Measurements from ENCODE around the gene TRMU.
A peak's percentile ranks its signal among the peaks of the same experiment; 100 is the strongest.

TRMU gene, protein sequence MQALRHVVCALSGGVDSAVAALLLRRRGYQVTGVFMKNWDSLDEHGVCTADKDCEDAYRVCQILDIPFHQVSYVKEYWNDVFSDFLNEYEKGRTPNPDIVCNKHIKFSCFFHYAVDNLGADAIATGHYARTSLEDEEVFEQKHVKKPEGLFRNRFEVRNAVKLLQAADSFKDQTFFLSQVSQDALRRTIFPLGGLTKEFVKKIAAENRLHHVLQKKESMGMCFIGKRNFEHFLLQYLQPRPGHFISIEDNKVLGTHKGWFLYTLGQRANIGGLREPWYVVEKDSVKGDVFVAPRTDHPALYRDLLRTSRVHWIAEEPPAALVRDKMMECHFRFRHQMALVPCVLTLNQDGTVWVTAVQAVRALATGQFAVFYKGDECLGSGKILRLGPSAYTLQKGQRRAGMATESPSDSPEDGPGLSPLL

GRCh38 chr22:46335201-46336118 lies at the start of gene TRMU:
TSS of gene TRMU (plus strand) at chr22:46335714. CDS start at chr22:46335765, 51 bp downstream.
- DNase-seq = peak; percentile 88

DNA sequence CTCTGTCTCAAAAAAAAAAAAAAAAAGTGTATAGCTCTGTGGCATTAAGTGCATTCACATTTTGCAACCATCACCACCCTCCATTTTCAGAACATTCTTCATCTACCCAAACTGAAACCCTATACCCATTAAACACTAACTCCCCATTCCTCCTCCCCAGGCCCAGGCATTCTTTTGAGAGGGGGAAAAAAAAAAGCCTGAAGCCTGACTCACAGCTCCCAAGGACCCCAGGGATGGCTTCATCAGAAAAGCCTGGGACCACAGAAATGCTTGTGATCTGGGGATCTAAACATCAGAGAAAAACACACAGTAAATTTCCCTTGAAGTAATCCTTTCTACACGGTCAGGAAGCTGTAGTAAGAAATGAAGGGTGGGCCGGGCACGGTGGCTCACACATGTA lies 49.5 kb upstream of the TRMU start:
- DNase-seq = no peak

DNA sequence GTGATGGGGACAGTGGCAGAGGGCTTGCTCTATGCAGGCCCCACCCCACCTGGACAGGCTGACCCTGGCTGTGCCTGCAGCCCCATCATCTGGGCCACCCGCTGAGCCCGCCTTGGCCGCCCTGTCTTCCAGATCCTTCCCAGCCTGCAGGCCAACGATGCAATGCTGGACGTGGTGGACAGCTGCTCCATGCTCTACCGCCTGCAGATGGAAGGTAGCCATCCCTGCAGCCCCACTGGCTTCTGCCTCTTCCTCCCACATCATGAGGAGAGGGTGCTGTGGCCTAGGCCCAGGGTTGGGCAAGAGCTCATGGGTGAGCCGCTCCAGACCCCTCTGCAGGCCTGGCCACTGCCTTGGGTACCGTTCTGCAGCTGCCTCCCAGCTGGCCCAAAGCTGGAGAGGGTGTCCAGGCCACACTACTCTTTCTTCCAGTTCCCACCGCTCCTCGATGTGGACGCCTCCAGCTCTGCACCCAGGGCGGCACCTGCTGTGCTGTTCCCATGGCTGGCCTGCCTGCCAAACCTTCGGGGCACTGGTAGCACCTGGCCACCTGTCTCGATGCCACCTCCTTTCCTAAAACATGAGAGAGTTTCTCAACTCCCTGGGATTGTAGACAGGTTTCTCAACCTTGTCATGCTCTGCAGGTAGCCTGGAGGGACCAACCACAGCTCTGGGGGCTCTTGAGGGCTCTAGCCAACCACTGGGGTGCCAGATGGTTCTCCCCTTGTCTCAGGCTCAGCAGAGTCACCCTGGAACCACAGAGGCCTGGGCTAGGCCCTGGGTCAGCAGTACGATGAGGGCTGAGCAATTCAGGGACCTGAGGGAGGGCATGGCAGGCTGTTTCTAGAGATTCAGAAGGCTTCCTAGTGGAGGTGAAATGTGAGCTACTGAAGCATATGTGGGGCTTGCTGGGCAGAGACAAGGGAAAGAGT lies 48.3 kb upstream of the TRMU start:
- DNase-seq = no peak

GRCh38 chr22:46287873-46288751 lies 47.4 kb upstream of the TRMU start:
- DNase-seq = peak; percentile 74

GRCh38 chr22:46288846-46289243 lies 46.7 kb upstream of the TRMU start:
- no peak for DNase-seq

GRCh38 chr22:46289244-46289891 lies 46.1 kb upstream of the TRMU start:
- no peak for DNase-seq

DNA sequence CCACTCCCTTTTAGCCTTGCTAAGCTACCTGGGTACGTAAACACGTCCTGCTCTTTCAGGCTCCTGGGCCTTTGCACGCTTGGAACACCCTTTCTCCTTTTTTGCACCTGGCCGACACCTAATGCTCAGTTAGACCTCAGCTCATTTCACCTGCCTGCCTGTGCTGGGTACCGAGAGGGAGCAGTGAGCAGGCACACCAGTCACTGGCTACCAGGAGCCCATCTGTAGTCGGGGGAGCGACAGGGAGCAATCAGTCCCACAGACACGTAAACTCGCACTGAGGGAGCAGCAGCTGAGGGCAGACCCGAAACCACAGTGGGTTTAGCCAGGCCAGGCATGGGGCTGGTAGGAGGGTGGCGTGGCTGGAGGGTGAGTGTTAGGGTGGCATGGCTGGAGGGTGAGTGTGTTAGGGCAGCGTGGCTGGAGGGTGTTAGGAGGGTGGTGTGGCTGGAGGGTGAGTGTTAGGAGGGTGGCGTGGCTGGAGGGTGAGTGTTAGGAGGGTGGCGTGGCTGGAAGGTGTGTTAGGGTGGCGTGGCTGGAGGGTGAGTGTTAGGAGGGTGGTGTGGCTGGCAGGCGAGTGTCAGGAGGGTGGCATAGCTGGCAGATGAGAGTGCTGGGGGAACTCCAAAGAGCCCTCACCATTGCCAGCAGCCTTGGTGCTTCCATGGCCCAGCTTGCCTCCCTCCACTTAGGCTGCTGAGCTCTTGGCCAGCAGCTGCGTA lies 45.2 kb upstream of the TRMU start:
- DNase-seq = no peak

DNA sequence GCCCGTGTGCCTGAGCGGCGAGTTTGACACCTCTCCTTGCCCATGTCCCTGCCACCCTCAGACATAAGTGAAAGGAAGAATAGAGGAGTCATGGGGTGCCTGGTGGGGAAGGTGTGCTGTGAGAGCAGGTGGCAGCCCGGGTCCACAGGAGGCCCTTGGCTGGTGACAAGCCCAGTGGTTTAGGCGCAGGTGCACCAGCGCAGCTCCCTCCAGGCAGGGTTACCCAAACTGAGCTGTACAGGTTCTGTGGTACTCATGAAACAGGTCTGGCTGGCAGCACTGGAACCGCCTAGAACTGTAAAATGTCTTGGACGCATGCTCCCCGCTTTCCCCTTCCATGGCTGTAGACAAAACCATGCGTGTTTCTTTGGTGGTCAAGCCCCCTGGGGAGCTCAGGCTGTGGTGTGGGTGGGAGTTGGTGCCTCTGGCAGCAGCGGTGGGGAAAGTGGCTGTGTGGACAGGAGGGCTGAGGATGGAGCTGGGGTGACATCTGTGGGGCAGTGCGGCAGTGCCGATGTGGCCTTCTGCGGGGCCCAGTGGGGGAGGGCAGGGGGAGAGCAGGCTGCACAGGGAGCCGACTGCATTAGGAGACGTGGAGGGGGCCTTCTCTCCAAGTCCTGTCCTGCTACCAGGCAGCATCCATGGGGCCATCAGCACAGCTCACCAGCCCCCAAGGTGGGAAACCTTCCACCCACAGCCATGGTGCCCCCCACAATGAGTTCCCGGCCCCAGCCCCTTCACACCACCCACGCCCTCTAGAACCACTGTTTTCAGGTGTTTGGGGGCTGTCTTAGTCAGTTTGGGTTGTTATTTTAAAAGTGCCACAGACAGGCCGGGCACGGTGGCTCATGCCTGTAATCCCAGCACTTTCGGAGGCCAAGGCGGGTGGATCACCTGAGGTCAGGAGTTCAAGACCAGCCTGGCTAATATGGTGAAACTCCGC lies 44.4 kb upstream of the TRMU start:
- no peak for DNase-seq

DNA sequence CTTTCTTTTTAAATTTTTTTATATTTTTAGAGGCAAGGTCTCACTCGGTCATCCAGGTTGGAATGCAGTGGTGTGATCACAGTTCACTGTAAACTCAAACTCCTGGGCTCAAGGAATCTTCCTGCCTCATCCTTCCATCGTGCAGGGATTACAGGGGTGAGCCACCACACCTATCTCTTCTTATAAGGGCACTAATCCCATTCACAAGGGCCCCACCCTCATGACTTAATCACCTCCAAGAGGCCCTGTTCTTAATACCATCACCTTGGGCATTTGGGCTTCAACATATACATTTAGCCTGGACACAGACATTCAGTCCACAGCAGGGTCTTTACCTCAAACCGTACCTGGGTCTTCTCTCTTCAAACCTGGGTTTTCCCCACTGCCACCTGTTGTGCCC lies 43.3 kb upstream of the TRMU start:
- DNase-seq = no peak

- no peak for DNase-seq
These were observed 42.8 kb upstream of the TRMU start for GRCh38 chr22:46292732-46293131.

GRCh38 chr22:46293577-46294260 lies 41.8 kb upstream of the TRMU start:
- DNase-seq = no peak

DNA sequence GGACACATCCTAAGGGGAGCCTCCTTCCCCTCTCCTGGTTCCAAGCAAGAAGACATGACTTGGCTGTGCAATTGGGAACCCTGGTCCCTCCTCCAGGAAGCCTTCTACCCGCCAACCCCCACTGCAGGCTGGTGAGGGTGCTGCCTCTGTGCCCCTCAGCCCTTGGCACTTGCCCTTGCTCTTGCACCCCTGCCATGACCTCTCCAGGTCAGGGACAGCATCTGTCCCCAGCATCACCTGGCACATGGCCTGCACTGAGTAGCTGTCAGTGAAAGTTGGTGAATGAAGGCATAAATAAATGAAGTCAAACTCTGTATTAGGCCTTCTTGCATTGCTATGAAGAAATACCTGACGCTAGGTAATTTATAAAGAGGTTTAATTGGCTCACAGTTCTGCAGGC lies 40.7 kb upstream of the TRMU start:
- DNase-seq = no peak

GRCh38 chr22:46295277-46295971 lies 40.1 kb upstream of the TRMU start:
- DNase-seq = no peak

GRCh38 chr22:46296257-46297150 lies 39.0 kb upstream of the TRMU start, which contains the start of gene GTSE1:
TSS of gene GTSE1 (plus strand) at chr22:46296870. CDS start at chr22:46297401, 531 bp downstream.
- peak; percentile 99 for DNase-seq

DNA sequence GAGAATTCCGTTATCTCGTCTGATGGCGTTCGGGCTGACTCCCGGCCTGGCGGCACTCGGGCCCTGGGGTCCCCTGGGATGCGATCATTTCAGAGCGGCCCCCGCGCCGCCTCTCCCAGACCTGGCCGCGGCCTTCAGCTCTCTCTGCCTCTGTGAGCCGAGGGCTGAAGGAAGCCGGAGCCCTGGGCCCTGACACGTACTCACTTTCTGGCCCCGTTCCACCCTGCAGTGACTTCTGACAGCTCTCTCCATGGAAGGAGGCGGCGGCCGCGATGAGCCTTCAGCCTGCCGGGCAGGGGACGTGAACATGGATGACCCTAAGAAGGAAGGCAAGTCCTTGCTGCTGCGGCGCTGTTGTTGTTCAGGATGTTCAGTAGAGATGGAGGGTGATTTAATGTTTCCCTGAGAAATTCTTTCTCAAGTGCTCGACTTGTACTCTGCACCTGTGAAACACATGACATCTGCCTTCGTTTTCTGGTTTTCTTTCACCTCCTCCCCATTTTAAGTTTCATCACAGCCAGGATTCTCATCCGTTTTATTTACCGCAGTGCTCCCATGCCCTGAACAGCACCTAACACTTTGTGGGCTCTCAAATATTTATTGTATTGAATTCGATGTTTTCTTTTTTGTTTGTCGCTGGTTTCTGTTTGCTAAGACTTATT lies 38.2 kb upstream of the TRMU start:
- DNase-seq = peak; percentile 26

DNA sequence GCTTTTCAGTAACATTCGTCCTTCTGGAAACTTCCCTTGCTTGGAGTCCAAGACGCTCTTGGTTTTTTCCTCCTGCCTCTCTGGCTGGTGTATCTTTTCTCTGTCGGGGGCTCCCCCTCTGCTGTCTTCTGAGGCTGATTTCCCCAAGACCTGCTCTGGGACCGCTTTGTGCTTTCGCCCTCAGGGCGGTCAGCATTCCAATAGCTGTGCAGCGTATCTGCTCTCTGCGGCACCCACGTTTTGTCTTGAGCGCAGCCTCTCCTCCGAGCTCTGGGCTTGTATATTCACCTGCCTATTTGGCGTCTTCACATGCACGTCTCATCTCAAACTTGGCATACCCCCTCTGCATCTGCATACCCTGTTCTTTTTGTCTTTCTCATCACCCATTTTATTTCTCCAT lies 36.4 kb upstream of the TRMU start:
- no peak for DNase-seq
